GM12873 (cell line): ENCODE data around the gene STARD10.

Source experiments
- TF ChIP-seq, protein P1 (sequence below): IDR thresholded peaks from 2 replicates; pipeline ENCODE4 v1.5.1; 2012; ENCODE audit warnings: low read depth, mild to moderate bottlenecking, moderate library complexity, low read length, control low read depth; ENCODE audit not compliant: insufficient read depth; ENCODE audit errors: missing control alignments

The STARD10 gene

DNA sequence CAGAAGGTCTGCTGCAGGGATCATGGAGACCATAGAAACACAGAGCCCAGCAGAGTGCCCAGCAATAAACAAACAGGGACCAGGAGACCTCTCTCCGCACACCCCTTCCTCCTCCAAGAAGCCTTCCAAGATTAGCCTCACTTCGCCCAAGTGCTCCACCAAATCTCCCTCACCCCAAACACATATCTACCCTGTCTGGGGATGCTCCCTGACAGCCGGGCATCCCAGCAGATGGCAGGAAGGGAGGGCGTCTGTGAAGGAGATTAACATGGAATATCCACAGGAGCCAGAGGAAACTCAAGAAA, 68.2 kb downstream of the STARD10 start:
- TF ChIP-seq, protein P1, sequence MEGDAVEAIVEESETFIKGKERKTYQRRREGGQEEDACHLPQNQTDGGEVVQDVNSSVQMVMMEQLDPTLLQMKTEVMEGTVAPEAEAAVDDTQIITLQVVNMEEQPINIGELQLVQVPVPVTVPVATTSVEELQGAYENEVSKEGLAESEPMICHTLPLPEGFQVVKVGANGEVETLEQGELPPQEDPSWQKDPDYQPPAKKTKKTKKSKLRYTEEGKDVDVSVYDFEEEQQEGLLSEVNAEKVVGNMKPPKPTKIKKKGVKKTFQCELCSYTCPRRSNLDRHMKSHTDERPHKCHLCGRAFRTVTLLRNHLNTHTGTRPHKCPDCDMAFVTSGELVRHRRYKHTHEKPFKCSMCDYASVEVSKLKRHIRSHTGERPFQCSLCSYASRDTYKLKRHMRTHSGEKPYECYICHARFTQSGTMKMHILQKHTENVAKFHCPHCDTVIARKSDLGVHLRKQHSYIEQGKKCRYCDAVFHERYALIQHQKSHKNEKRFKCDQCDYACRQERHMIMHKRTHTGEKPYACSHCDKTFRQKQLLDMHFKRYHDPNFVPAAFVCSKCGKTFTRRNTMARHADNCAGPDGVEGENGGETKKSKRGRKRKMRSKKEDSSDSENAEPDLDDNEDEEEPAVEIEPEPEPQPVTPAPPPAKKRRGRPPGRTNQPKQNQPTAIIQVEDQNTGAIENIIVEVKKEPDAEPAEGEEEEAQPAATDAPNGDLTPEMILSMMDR, result no peak

DNA sequence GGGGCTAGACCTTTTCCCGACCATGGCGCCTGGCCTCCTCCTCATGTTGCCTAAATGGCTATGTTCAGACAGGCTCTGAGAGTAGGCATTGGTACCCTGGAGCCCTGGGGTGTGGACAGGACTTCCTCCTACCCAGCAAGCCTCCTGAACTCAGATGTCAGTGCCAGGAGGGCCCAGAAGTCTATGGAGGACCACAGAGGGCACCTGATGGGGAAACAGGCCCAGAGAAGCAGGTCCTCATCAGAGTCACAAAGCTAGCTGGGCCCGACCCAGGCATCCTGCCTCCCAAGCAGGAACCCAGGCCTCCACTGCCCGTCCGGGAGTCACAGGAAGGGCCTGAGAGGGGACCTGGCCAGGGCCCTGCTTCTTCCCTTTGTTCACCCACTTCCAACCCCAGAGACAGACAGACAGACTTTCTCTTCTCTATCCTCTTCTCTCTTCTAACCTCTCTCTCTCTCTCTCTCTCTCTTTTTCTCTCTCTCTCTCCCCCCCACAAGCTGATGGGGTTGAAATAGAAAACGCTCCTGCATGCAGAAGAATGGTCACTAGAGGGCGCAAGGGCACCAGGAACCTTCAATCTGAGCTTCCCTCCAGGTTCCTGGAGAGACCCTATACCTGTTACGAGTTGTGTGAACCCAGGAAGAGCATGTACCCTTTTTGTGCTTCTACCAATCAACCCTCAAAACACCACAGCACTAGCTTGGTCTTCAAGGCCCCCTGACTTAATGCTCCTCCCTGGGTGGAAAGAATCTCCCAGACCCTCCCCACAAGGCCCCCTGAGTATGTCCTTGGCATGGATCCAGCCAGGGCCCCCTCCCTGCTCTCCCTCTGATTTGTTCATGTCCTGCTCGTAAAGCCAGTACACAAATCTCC, 68.8 kb downstream of the STARD10 start:
- TF ChIP-seq, protein P1, result peak; percentile 92

DNA sequence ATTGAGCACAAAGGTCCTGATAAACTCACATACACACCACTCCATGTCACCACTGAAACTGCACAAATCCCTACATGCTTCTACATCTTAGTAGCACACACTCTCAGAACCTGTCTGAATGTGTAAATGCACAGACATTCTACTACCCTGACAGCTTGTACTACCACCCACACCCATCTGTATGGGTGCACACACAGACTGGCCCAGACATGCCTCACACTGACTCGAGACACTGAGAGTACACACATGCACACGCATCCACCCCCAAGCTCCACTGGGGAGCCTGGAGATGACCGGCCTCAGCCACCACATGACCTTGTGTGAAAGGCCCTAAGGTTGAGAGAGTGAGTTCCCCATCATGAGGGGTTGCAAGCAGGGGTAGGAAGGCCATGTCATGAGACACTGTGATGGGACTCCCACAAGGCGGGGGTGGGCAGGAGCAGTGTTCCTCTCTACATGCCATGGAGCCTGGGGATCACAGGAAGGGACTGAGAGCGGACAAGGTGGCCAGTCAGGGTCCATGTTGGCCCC, 69.8 kb downstream of the STARD10 start:
- TF ChIP-seq, protein P1, result no peak

DNA sequence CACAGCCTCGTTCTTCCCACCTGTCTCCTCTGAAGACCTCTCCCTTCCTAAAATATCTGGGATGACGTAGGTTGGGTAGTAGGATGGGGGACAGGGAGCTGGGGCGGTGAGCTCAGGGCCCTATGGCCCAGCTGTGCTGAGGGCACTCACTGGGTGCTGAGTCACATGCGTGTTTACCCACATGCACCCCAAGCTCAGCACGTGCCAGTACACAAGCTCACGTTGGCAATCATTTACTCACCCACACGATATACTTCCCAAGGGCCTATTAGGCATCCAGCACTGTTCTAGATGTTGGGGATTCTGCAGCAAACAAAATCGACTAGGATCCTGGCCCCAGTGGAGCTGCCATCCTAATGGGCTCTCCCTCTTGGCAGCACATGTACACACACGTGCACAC, 70.3 kb downstream of the STARD10 start:
- TF ChIP-seq, protein P1, result no peak

DNA sequence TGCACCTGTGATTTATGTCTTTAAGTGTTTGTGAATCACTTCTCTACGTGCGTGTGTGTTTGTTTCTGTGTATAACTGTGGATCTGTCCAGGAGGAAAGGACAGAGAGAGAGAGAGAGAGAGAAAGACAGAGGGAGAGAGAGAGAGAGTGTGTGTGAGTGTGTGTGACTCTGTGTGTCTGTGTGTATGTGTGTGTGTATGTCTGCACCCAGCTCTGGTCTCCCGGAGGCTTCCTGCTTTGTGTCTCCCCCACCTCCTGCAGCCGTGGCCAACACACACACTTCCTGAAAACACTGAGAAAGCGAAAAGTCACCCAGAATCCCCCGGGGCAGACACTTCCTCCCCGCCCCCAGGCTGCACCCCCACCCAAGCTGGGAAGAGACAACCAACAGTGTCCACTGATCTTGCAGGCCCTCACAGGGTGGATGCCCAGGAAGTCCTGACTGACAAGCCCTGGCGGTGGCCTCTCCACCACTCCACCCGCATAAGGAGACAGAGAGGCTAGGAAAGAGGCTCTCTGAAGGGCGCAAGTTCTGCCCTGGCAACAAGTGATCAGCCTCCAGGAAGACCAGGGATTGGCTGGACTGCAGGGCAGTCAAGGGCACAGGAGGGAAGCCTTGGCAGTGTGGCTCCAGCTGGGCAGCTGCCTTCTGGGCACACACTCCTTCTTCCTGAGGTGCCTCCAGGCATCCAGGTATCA, 71.6 kb downstream of the STARD10 start:
- TF ChIP-seq, protein P1, result no peak

DNA sequence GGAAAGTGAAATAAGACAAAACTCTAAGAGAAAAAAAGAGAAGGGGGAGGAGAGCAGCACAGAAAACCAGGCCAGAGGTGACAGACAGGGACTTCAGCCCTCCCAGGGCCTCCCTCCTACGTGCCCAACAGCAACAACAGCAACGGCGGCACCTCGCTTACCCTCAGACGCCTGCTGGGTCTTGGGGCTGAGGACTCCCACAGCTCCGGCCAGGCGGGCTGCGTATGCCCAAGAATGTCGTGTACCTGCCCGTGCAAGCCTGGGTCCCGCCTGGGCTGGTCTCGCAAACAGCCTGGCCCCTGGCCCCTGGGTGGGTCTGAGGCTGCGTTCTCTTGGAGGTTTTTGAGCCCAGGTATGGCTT, 72.2 kb downstream of the STARD10 start:
- TF ChIP-seq, protein P1, result no peak

DNA sequence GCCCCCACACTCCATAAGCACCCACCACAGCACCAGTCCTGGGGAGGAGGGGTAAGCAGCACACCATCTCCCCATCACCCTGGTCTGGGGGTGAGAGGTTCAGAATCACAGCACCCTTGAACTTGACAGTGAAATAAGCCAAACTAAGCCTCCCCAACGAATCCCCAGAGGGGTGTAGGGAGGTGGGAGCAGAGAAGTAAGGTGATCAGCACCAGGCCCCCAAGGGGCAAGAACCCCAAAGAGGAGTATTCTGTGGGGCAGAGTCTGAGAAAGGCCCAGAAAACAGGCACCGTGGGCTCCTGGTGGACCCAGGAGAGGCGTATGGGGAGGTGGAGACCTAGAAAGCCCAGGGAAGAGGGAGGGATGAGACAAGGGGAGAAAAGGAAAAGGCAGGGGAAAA, 72.6 kb downstream of the STARD10 start:
- TF ChIP-seq, protein P1, result no peak
